Ovary (tissue), 3 donors: ENCODE data around the gene MLXIPL.
"Not testable (repeated sequence)": the region's sequence is repeated elsewhere in the genome, so short reads cannot be mapped to it uniquely, and the experiment has no call there.

Experiments used
- CTCF ChIP-seq, 3 donors: fragments of 450-650 bp in 2 of 3; fragments of 200-600 bp in 1 of 3; IDR thresholded peaks; one replicate each; pipeline versions ENCODE4 v1.5.1 to v1.8.0; 2016 to 2022; ENCODE audit warnings: antibody characterized with exemption in 3 of 3, mild to moderate bottlenecking in 1 of 3
- EP300 ChIP-seq: sonication (generic); formaldehyde crosslinking; IDR thresholded peaks from one replicate; pipeline ENCODE4 v1.6.1; 2017; ENCODE audit warnings: antibody characterized with exemption
- POLR2A ChIP-seq: fragments of 450-650 bp; IDR thresholded peaks from one replicate; pipeline ENCODE4 v1.6.1; 2017; ENCODE audit warnings: antibody characterized with exemption, mild to moderate bottlenecking, moderate library complexity
- donor health status: DM: no; HTN: no; CAD: no.

GRCh38 chr7:73617520-73617919 lies 6.8 kb downstream of the MLXIPL start:
- TF ChIP-seq CTCF (IDR thresholded peaks at IDR 0.05); EP300; POLR2A: not testable (repeated sequence)
